Astrocyte of the spinal cord (primary cell): Measurements from ENCODE around the gene RAET1L.

Experiments
- DNase-seq: peaks from one replicate; pipeline ENCODE4 v3.0.0; 2011; ENCODE audit warnings: low read depth, low spot score
- H3K4me3 ChIP-seq: 2 replicates; pipeline ENCODE4 v1.5.1; 2011; ENCODE audit warnings: low read depth, mild to moderate bottlenecking, low read length, moderate library complexity
- CTCF ChIP-seq: IDR thresholded peaks from 2 replicates; pipeline ENCODE4 v1.5.1; 2012; ENCODE audit warnings: low read depth, mild to moderate bottlenecking, low read length, inconsistent platforms
- in situ Hi-C: cut with HindIII; loops from 2 replicates; pipeline ENCODE4 v1.10.0; 2017; ENCODE audit warnings: low sequenced_read_pairs

The RAET1L gene

DNA sequence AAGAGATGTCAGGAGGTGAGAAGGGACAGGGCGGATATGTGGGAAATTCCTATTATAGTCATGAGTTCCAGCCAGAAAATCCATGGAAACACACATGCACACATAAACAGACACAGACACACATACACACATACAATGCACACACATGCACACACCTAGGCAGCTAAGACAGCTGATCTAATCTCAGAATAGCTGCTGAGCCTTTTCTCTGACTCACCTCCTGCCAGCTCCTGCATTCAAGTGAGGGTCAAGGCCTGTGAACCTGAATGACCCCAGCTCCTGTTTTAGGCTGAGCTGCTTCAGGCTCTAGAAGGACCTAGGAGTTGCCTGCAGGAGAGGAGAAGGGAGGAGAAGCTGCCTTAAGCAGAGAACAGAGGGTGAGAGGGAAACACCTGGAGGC, 21.6 kb upstream of the RAET1L start:
- in situ Hi-C loops, result no loop called here
- TF ChIP-seq CTCF, result no peak
- no peak overlapping the region for H3K4me3 ChIP-seq
- DNase-seq, result no peak

DNA sequence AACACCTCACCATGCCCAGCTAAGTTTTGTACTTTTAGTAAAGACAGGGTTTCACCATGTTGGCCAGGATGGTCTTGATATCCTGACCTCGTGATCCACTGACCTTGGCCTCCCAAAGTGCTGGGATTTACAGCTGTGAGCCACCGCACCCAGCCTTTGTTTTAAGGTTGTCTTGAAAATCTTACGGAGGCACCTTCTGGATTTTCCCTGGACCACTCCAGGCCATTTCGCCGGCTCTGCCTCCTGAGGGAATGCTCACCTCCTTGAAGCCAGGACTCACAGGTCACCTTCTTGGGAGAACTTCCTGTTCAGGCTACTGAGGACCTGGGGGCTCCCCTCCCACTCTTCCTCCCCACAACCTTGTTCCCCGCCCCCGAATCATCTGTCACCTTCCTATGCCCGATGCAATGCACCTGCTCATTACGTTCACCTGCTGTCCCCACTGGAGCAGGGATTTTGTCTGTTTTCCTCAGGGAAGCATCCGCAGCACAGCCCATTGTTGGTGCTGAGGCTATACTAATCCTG, 19.4 kb upstream of the RAET1L start:
- no peak overlapping the region for H3K4me3 ChIP-seq
- DNase-seq, result no peak
- in situ Hi-C loops, result no loop called here
- no peak for TF ChIP-seq CTCF

- no peak for TF ChIP-seq CTCF
- no peak for DNase-seq
- H3K4me3 ChIP-seq, result no peak overlapping the region
- in situ Hi-C loops, result no loop called here
Measured at GRCh38 chr6:150043501-150044412, 18.4 kb upstream of the RAET1L start.

GRCh38 chr6:150043096-150043495, 17.8 kb upstream of the RAET1L start:
- DNase-seq, result no peak
- no peak overlapping the region for H3K4me3 ChIP-seq
- in situ Hi-C loops, result no loop called here
- no peak for TF ChIP-seq CTCF

- no peak for TF ChIP-seq CTCF
- no peak overlapping the region for H3K4me3 ChIP-seq
- in situ Hi-C loops, result no loop called here
- DNase-seq, result no peak
Measured at GRCh38 chr6:150038202-150039062, 13.1 kb upstream of the RAET1L start.

- no peak for DNase-seq
- in situ Hi-C loops, result no loop called here
- no peak overlapping the region for H3K4me3 ChIP-seq
- TF ChIP-seq CTCF, result no peak
Measured at GRCh38 chr6:150037526-150038201, 12.3 kb upstream of the RAET1L start.
